Testis (tissue), 2 donors: Measurements from ENCODE around the gene ACAA1.

Experiments
- POLR2A ChIP-seq: fragments of 450-650 bp; IDR thresholded peaks from one replicate; pipeline ENCODE4 v1.6.1; 2017; ENCODE audit warnings: antibody characterized with exemption, mild to moderate bottlenecking, moderate library complexity
- TF ChIP-seq, protein P1 (sequence below), 3 experiments: fragments of 450-650 bp in 2 of 3; fragments of 200-600 bp in 1 of 3; sonication (generic) in 1 of 3; IDR thresholded peaks; one replicate each; pipeline ENCODE4 v1.5.1; 2016 to 2019; ENCODE audit warnings: antibody characterized with exemption in 3 of 3, mild to moderate bottlenecking in 2 of 3, moderate library complexity in 1 of 3

- TF ChIP-seq, protein P1, sequence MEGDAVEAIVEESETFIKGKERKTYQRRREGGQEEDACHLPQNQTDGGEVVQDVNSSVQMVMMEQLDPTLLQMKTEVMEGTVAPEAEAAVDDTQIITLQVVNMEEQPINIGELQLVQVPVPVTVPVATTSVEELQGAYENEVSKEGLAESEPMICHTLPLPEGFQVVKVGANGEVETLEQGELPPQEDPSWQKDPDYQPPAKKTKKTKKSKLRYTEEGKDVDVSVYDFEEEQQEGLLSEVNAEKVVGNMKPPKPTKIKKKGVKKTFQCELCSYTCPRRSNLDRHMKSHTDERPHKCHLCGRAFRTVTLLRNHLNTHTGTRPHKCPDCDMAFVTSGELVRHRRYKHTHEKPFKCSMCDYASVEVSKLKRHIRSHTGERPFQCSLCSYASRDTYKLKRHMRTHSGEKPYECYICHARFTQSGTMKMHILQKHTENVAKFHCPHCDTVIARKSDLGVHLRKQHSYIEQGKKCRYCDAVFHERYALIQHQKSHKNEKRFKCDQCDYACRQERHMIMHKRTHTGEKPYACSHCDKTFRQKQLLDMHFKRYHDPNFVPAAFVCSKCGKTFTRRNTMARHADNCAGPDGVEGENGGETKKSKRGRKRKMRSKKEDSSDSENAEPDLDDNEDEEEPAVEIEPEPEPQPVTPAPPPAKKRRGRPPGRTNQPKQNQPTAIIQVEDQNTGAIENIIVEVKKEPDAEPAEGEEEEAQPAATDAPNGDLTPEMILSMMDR (IDR thresholded peaks at IDR 0.05): no peak
- no peak for TF ChIP-seq POLR2A
Observed at GRCh38 chr3:38099518-38099917, 37.4 kb downstream of the ACAA1 start.
